ENCODE data around the gene FNDC3A. TPM values are rescaled to one million over a fixed set of nuclear protein-coding genes. Genes with fewer than 3 reads are reported as not detected.
A peak's percentile ranks its signal among the peaks of the same experiment; 100 is the strongest.
"Not testable (repeated sequence)": the region's sequence is repeated elsewhere in the genome, so short reads cannot be mapped to it uniquely, and the experiment has no call there.

The FNDC3A gene
- total and polyA plus RNA-seq, 12 donors: 11.3 to 30.3 (median 23.1) TPM

DNA sequence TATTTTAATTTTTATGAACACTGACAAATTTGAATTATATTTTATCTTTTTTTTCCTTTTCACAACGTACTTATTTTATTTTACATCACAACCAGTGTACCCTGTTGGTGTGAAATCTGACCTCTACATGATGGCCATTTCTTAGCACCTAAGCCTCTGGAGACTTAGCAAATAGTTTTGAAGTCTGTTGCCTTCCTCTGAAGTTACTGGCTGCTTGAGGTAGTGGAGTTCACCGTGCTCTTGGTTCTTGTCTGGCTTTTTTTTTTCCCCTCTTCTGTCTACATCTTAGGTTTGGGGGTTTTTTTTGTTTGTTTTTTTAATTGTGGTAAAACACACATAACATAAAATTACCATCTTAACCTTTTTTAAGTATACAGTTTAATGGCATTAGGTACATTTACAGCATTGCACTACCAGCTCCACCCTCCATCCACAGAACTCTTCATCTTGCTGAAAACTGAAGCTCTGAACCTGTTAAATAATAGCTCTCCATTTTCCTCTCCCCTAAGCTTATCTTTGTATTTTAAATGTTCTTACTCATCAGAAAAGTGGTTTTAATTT lies 150.3 kb downstream of the FNDC3A start:
- peaks cover 0 to 7% (median 0%) of the 10 kb centered on the region in 11 donors for H3K9me3 ChIP-seq
- 46 to 48% methylated on average over 2 of the region's 2 CpGs for WGBS, 2 donors
- intact Hi-C loops (cut with DNase I): no loop called here
- no peak overlapping the region for H3K27ac ChIP-seq
- no peak for DNase-seq
- no peak overlapping the region for H3K4me3 ChIP-seq
- ATAC-seq: no peak
- TF ChIP-seq, protein P1, sequence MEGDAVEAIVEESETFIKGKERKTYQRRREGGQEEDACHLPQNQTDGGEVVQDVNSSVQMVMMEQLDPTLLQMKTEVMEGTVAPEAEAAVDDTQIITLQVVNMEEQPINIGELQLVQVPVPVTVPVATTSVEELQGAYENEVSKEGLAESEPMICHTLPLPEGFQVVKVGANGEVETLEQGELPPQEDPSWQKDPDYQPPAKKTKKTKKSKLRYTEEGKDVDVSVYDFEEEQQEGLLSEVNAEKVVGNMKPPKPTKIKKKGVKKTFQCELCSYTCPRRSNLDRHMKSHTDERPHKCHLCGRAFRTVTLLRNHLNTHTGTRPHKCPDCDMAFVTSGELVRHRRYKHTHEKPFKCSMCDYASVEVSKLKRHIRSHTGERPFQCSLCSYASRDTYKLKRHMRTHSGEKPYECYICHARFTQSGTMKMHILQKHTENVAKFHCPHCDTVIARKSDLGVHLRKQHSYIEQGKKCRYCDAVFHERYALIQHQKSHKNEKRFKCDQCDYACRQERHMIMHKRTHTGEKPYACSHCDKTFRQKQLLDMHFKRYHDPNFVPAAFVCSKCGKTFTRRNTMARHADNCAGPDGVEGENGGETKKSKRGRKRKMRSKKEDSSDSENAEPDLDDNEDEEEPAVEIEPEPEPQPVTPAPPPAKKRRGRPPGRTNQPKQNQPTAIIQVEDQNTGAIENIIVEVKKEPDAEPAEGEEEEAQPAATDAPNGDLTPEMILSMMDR (IDR thresholded peaks at IDR 0.05): no peak
- peaks cover 0 to 10% (median 2%) of the 10 kb centered on the region in 9 donors for H3K36me3 ChIP-seq
- no peaks in the 10 kb centered on the region for H3K27me3 ChIP-seq
- peaks cover 0 to 32% (median 0%) of the 10 kb centered on the region in 9 donors for H3K4me1 ChIP-seq

DNA sequence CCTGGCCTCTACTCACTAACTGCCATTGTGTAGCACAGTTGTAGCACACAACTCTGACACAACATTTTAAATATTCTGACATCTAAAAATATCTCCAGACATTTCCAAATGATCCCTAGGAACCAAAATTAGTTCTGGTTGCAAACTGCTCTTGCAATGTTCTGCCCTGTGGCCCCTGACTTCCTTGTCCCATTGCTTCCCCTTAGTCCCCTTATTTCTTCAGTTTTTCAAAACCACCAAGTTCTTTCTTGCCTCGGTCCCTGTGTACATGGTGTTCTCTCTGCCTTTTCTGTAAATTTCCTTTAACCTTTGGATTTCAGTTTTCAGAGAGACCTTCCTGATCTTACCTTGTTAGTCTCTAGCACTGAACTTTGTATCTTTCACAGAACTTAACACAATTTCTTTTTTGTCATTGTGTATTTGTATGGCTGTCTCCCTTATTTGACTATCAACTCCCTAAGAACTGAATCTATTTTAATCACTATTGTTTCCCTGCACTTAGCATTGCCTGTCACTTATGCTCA lies 156.8 kb downstream of the FNDC3A start:
- no peak for DNase-seq
- H3K9me3 ChIP-seq: no peaks in the 10 kb centered on the region
- H3K36me3 ChIP-seq: peaks cover 0 to 71% (median 28%) of the 10 kb centered on the region in 9 donors
- H3K27me3 ChIP-seq: no peaks in the 10 kb centered on the region
- peak in 5 of 8 donors; percentile 31 to 68 (median 35) for ATAC-seq
- intact Hi-C loops (cut with DNase I): no loop called here
- WGBS, 2 donors: 85 to 93% methylated on average over 1 of the region's 1 CpG
- H3K4me1 ChIP-seq: peaks cover 0 to 29% (median 13%) of the 10 kb centered on the region in 9 donors
- no peak overlapping the region for H3K4me3 ChIP-seq
- TF ChIP-seq, protein P1 (IDR thresholded peaks at IDR 0.05): no peak
- H3K27ac ChIP-seq: peak overlapping the region in 9 of 10 donors; percentile 6 to 59 (median 41)

DNA sequence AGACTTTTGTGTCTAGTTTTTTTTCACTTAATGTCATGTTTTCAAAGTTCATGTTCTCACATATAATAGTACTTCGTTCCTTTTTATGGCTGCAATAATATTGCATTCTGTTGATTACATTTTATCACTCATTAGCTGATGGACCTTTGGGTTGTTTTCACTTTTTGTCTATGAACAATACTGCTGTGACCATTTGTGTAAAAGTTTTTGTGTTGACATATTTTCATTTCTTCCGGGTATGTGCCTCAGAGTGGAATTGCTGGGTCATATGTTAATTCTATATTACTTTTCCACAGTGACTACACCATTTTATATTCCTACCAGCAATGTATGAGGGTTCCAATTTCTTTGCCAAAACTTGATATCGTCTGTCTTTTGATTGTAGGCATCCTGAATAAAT lies 158.6 kb downstream of the FNDC3A start:
- TF ChIP-seq, protein P1 (IDR thresholded peaks at IDR 0.05): no peak
- DNase-seq (no peak), ATAC-seq (no peak)
- H3K4me1 ChIP-seq: peaks cover 0 to 27% (median 14%) of the 10 kb centered on the region in 9 donors
- WGBS, 2 donors: 91 to 96% methylated on average over 3 of the region's 3 CpGs
- no peak overlapping the region for H3K4me3 ChIP-seq
- no peaks in the 10 kb centered on the region for H3K27me3 ChIP-seq
- no peak overlapping the region for H3K27ac ChIP-seq
- peaks cover 0 to 88% (median 31%) of the 10 kb centered on the region in 9 donors for H3K36me3 ChIP-seq
- H3K9me3 ChIP-seq: no peaks in the 10 kb centered on the region
- intact Hi-C loops (cut with DNase I): no loop called here

DNA sequence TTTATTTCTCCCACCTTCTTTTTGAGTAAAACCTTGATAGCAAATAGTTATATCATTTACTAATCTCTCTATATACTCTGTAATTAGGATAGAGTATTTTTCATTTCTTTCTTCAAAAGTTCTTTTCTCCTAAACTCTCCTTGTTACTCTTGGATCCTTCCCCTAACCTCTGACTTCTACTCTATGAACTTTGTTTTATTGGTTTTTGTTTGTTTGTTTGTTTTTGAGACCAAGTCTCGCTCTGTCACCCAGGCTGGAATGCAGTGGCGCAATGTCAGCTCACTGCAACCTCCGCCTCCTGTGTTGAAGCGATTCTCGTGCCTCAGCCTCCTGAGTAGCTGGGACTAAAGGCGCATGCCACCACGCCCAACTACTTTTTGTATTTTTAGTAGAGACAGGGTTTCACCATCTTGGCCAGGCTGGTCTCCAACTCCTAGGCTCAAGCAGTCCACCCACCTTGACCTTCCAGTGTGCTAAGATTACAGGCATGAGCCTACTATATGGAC lies 161.5 kb downstream of the FNDC3A start:
- H3K27ac ChIP-seq; H3K4me3 ChIP-seq; H3K27me3 ChIP-seq; ATAC-seq; DNase-seq; H3K9me3 ChIP-seq; intact Hi-C loops (cut with DNase I): not testable (repeated sequence)
- H3K36me3 ChIP-seq: peaks cover 0 to 100% (median 21%) of the 10 kb centered on the region in 9 donors
- H3K4me1 ChIP-seq: peaks cover 0 to 22% (median 13%) of the 10 kb centered on the region in 9 donors
- 99% methylated on average over 7 of the region's 7 CpGs for WGBS, 2 donors
